IMR-90 (cell line): ENCODE measurements around the gene FOXC1. TPM values are rescaled to one million over a fixed set of nuclear protein-coding genes. Genes with fewer than 3 reads are reported as not detected.

ENCODE experiments used
- ATAC-seq: fragments of 200-7000 bp; cut with Tn5 transposase; 2 replicates; pipeline ENCODE4 v1.9.1; 2020; ENCODE audit warnings: low read depth, mild to moderate bottlenecking, moderate library complexity
- BruUV-seq: library from RNA; stranded (reverse); fragments of 400-500 nt; replicated peaks from 2 replicates; lab custom pipeline; 2021; lab: Mats Ljungman, UMichigan
- CTCF ChIA-PET: fragments of 300-600 bp; formaldehyde crosslinking; extraction: SDS; loops from one replicate; lab custom pipeline; 2021; ENCODE audit warnings: antibody characterized with exemption; lab: Yijun Ruan, JAX
- POLR2A ChIA-PET: fragments of 300-600 bp; sonication (Branson Sonifier 250); formaldehyde crosslinking; loops from one replicate; lab custom pipeline; 2022; ENCODE audit warnings: antibody characterized with exemption; ENCODE audit not compliant: unreplicated experiment; lab: Charles Lee
- DNase-seq: peaks from one replicate; pipeline ENCODE4 v3.0.0; 2013
- H2AFZ ChIP-seq: replicated peaks from 2 replicates; pipeline ENCODE3; 2013; ENCODE audit warnings: low read length, mild to moderate bottlenecking; ENCODE audit not compliant: poor library complexity
- H2AK5ac ChIP-seq: 2 replicates; pipeline ENCODE4 v1.6.1; 2013; ENCODE audit warnings: low read depth, low read length, inconsistent platforms
- H2AK9ac ChIP-seq: replicated peaks from 2 replicates; pipeline ENCODE3; 2013; ENCODE audit warnings: mild to moderate bottlenecking, low read depth, low read length, moderate library complexity; ENCODE audit not compliant: poor library complexity
- H2BK120ac ChIP-seq: 2 replicates; pipeline ENCODE4 v1.6.1; 2013; ENCODE audit warnings: low read depth, low read length, inconsistent platforms
- H2BK15ac ChIP-seq: 3 replicates; pipeline ENCODE4 v1.6.1; 2013; ENCODE audit warnings: low read depth, low read length, inconsistent platforms
- H2BK20ac ChIP-seq: 2 replicates; pipeline ENCODE4 v1.6.1; 2013; ENCODE audit warnings: low read depth, mild to moderate bottlenecking, inconsistent platforms, low read length, moderate library complexity
- H2BK5ac ChIP-seq: 2 replicates; pipeline ENCODE4 v1.6.1; 2013; ENCODE audit warnings: mild to moderate bottlenecking, low read depth, low read length, inconsistent platforms; ENCODE audit not compliant: poor library complexity, severe bottlenecking
- H3K14ac ChIP-seq: replicated peaks from 2 replicates; pipeline ENCODE4 v1.6.1; 2013; ENCODE audit warnings: low read depth, low read length, inconsistent platforms
- H3K18ac ChIP-seq: 2 replicates; pipeline ENCODE4 v1.6.1; 2013; ENCODE audit warnings: low read depth, low read length, control low read depth
- H3K23ac ChIP-seq: 2 replicates; pipeline ENCODE4 v1.6.1; 2013; ENCODE audit warnings: low read depth, low read length, inconsistent platforms
- H3K27ac ChIP-seq: 2 replicates; pipeline ENCODE4 v1.5.1; 2013; ENCODE audit warnings: mild to moderate bottlenecking, control low read depth, low read length; ENCODE audit not compliant: insufficient read depth
- H3K27me3 ChIP-seq: 2 replicates; pipeline ENCODE4 v1.6.1; 2013; ENCODE audit warnings: low read length; ENCODE audit not compliant: control insufficient read depth, insufficient read depth
- H3K36me3 ChIP-seq: 2 replicates; pipeline ENCODE4 v1.6.1; 2013; ENCODE audit warnings: low read length, mixed read lengths; ENCODE audit not compliant: control insufficient read depth, insufficient read depth
- H3K4ac ChIP-seq: 2 replicates; pipeline ENCODE4 v1.6.1; 2013; ENCODE audit warnings: low read depth, low read length, inconsistent platforms
- H3K4me1 ChIP-seq: 2 replicates; pipeline ENCODE4 v1.6.1; 2013; ENCODE audit warnings: low read length, mixed read lengths; ENCODE audit not compliant: control insufficient read depth, insufficient read depth
- H3K4me2 ChIP-seq: 2 replicates; pipeline ENCODE4 v1.6.1; 2013; ENCODE audit warnings: low read depth, mild to moderate bottlenecking, control low read depth, low read length, moderate library complexity
- H3K4me3 ChIP-seq: 2 replicates; pipeline ENCODE4 v1.5.1; 2013; ENCODE audit warnings: low read depth, mild to moderate bottlenecking, control low read depth, low read length, moderate library complexity; ENCODE audit not compliant: insufficient read depth
- H3K56ac ChIP-seq: 2 replicates; pipeline ENCODE4 v1.6.1; 2013; ENCODE audit warnings: low read length, inconsistent platforms; ENCODE audit not compliant: insufficient read depth; ENCODE audit errors: extremely low read depth
- H3K79me1 ChIP-seq, 2 experiments: 2 replicates each; pipeline ENCODE4 v1.6.1; 2013; ENCODE audit warnings: low read length in 2 of 2, inconsistent platforms in 1 of 2, low read depth in 1 of 2
- H3K9ac ChIP-seq: 2 replicates; pipeline ENCODE4 v1.6.1; 2013; ENCODE audit warnings: low read depth, low read length, control low read depth
- H3K9me1 ChIP-seq: 2 replicates; pipeline ENCODE4 v1.6.1; 2013; ENCODE audit warnings: low read length, inconsistent platforms; ENCODE audit not compliant: insufficient read depth
- H3K9me3 ChIP-seq: 2 replicates; pipeline ENCODE4 v1.6.1; 2013; ENCODE audit warnings: low read length; ENCODE audit not compliant: control insufficient read depth, insufficient read depth
- H4K20me1 ChIP-seq: 2 replicates; pipeline ENCODE4 v1.6.1; 2013; ENCODE audit warnings: low read length, inconsistent platforms; ENCODE audit not compliant: insufficient read depth
- H4K5ac ChIP-seq: 2 replicates; pipeline ENCODE4 v1.6.1; 2013; ENCODE audit warnings: mild to moderate bottlenecking, low read depth, low read length, control low read depth
- H4K8ac ChIP-seq, 2 experiments: 2 replicates each; pipeline ENCODE4 v1.6.1; 2013; ENCODE audit warnings: low read depth in 2 of 2, low read length in 2 of 2, control low read depth in 1 of 2, inconsistent platforms in 1 of 2
- H4K91ac ChIP-seq: 2 replicates; pipeline ENCODE4 v1.6.1; 2013; ENCODE audit warnings: low read depth, low read length, inconsistent platforms; ENCODE audit not compliant: insufficient read depth
- CHD1 ChIP-seq: IDR thresholded peaks from 2 replicates; pipeline ENCODE4 v1.6.1; 2012; ENCODE audit warnings: low read depth, low read length, improper control_type of control experiment
- CTCF ChIP-seq: conservative IDR thresholded peaks from 2 replicates; pipeline ENCODE4 v1.5.1; 2012; ENCODE audit warnings: mild to moderate bottlenecking, low read depth, low read length, improper control_type of control experiment
- FOS ChIP-seq: fragments of 150-350 bp; IDR thresholded peaks from 2 replicates; pipeline ENCODE4 v1.6.1; 2016; ENCODE audit warnings: low read depth, low read length
- MAFK ChIP-seq: IDR thresholded peaks from 2 replicates; pipeline ENCODE4 v1.6.1; 2012; ENCODE audit warnings: low read depth, low read length, improper control_type of control experiment
- MAZ ChIP-seq: IDR thresholded peaks from 2 replicates; pipeline ENCODE4 v1.6.1; 2012; ENCODE audit warnings: low read depth, mild to moderate bottlenecking, low read length, improper control_type of control experiment, moderate library complexity, borderline replicate concordance
- MXI1 ChIP-seq: IDR thresholded peaks from 2 replicates; pipeline ENCODE4 v1.6.1; 2012; ENCODE audit warnings: low read depth, mild to moderate bottlenecking, low read length, moderate library complexity, borderline replicate concordance
- POLR2A ChIP-seq: IDR thresholded peaks from 2 replicates; pipeline ENCODE4 v1.6.1; 2012; ENCODE audit warnings: mild to moderate bottlenecking, low read depth, low read length
- RAD21 ChIP-seq: IDR thresholded peaks from 2 replicates; pipeline ENCODE4 v1.6.1; 2012; ENCODE audit warnings: low read length, improper control_type of control experiment
- RCOR1 ChIP-seq: IDR thresholded peaks from 2 replicates; pipeline ENCODE4 v1.6.1; 2012; ENCODE audit warnings: mild to moderate bottlenecking, low read length, improper control_type of control experiment; ENCODE audit not compliant: insufficient replicate concordance
- SMC3 ChIP-seq: fragments of 150-350 bp; IDR thresholded peaks from 2 replicates; pipeline ENCODE4 v1.6.1; 2016; ENCODE audit warnings: low read depth, mild to moderate bottlenecking, antibody characterized with exemption, low read length, moderate library complexity
- WGBS, 2 experiments: methylation state at CpG; one replicate each; pipeline versions ENCODE4 v1.1.5 to v1.1.7; 2013; ENCODE audit warnings: missing lambda C conversion rate in 2 of 2; ENCODE audit not compliant: insufficient read length in 1 of 2; ENCODE audit errors: extremely low coverage in 2 of 2; 5-methylcytosine and 5-hydroxymethylcytosine counted together
- dilution Hi-C: fragments of 300-500 bp; cut with HindIII; formaldehyde crosslinking; loops from one replicate; pipeline ENCODE4 v1.14.3; 2018; ENCODE audit warnings: low sequenced_read_pairs; ENCODE audit not compliant: unreplicated experiment
- in situ Hi-C: fragments of 300-500 bp; cut with MboI; formaldehyde crosslinking; loops from 3 replicates; pipeline ENCODE4 v1.14.3; 2019; ENCODE audit warnings: low sequenced_read_pairs, inconsistent platforms, mixed read lengths
- intact Hi-C: fragments of 100-400 bp; cut with micrococcal nuclease; formaldehyde crosslinking; loops from 2 replicates; pipeline ENCODE4 v1.10.0; 2022
- polyA plus RNA-seq, 3 experiments: library from polyadenylated mRNA; depleted of rRNA; stranded (reverse); fragments of >200 nt; gene quantifications; 2 replicates each; pipeline ENCODE4 v1.2.3, GENCODE V29; 2012; ENCODE audit warnings: low replicate concordance in 1 of 3
- total RNA-seq: library from RNA; depleted of rRNA; stranded (reverse); fragments of >200 nt; gene quantifications from 2 replicates; pipeline ENCODE4 v1.2.3, GENCODE V29; 2012

Gene FOXC1
- total and polyA plus RNA-seq, 2 of the 4 experiments (the other 2 are of a cell fraction) = 1.3 to 4.0 TPM

GRCh38 chr6:1635305-1636010 is 25.7 kb downstream of the FOXC1 start:
- ChIA-PET POLR2A (no interaction called here), CTCF (interaction anchor here (0.7 to 1.1 kb wide), 2 partner anchors 9 to 16 kb away, joined by 3 read pairs; no protein-coding TSS in a partner anchor)
- Histone ChIP-seq H3K4me2 (no peak overlapping the region), H3K18ac (no peak overlapping the region), H3K36me3 (no peaks in the 10 kb centered on the region), H3K27me3 (no peaks in the 10 kb centered on the region), H4K91ac (no peak overlapping the region), H3K9me3 (no peaks in the 10 kb centered on the region), H2BK15ac (no peak overlapping the region), H3K4ac (peak overlapping the region; percentile 22; the same call in 1 of the 2 replicates), H2BK20ac (no peak overlapping the region), H2AK9ac (no peak overlapping the region), H2BK5ac (no peak overlapping the region), H2AK5ac (no peak overlapping the region), H2BK120ac (no peak overlapping the region), H3K9me1 (no peaks in the 10 kb centered on the region; the same call in 1 of the 2 replicates), H3K4me1 (peaks cover 15% of the 10 kb centered on the region), H3K9ac (no peak overlapping the region), H4K5ac (no peak overlapping the region), H3K27ac (no peak overlapping the region), H2AFZ (no peak overlapping the region), H3K14ac (no peak overlapping the region), H3K23ac (no peak overlapping the region), H3K56ac (no peak overlapping the region), H4K20me1 (no peaks in the 10 kb centered on the region), H3K79me1 (no peaks in the 10 kb centered on the region), H4K8ac (peak overlapping the region in 1 of 2 experiments; percentile 2; a peak in 1 of 4 replicates), H3K4me3 (no peak overlapping the region)
- intact Hi-C loops (no loop called here), dilution Hi-C loops (no loop called here), in situ Hi-C loops (no loop called here)
- DNase-seq (no peak), ATAC-seq (no peak)
- no TSS peak for BruUV-seq
- TF ChIP-seq POLR2A = no peak
- TF ChIP-seq CHD1 = no peak
- TF ChIP-seq MAFK = no peak
- TF ChIP-seq RAD21 = no peak
- TF ChIP-seq SMC3 = no peak
- TF ChIP-seq CTCF = no peak
- TF ChIP-seq RCOR1 = no peak
- TF ChIP-seq MAZ = no peak
- TF ChIP-seq FOS = no peak
- no peak for TF ChIP-seq MXI1
- 55% methylated on average over 15 of the region's 23 CpGs; no CpG with 5 or more reads in 1 of the 2 experiments for WGBS, 2 experiments
